Left ventricle myocardium inferior (tissue), 1 donor: ENCODE measurements around the gene INPP4A. TPM values are rescaled to one million over a fixed set of nuclear protein-coding genes. Genes with fewer than 3 reads are reported as not detected.

ENCODE experiments used
- DNase-seq: peaks from one replicate; pipeline ENCODE4 v3.0.0-alpha.2; 2020
- H3K27ac ChIP-seq: fragments of 200-600 bp; replicated peaks from 2 replicates; pipeline ENCODE4 v1.8.0; 2021
- H3K27me3 ChIP-seq: fragments of 200-600 bp; 2 replicates; pipeline ENCODE4 v1.8.0; 2021; ENCODE audit warnings: low read depth
- H3K36me3 ChIP-seq: fragments of 200-600 bp; 2 replicates; pipeline ENCODE4 v1.8.0; 2021
- H3K4me1 ChIP-seq: fragments of 200-600 bp; 2 replicates; pipeline ENCODE4 v1.8.0; 2021
- H3K4me3 ChIP-seq: fragments of 200-600 bp; 2 replicates; pipeline ENCODE4 v1.8.0; 2021; ENCODE audit warnings: mild to moderate bottlenecking, moderate library complexity
- H3K9me3 ChIP-seq: fragments of 200-600 bp; replicated peaks from 2 replicates; pipeline ENCODE4 v1.8.0; 2021
- intact Hi-C: fragments of 100-400 bp; cut with micrococcal nuclease; formaldehyde crosslinking; loops from one replicate; pipeline ENCODE4 v1.11.0; 2022
- total RNA-seq: library from RNA; stranded (reverse); fragmentation: NEBNext Ultra II Directional; extraction: Animal tissue kit (Norgen Biotek cat#: 25700); gene quantifications from one replicate; pipeline ENCODE4 v1.2.1, GENCODE V29; 2021
- TF ChIP-seq, protein P1 (sequence below): fragments of 200-600 bp; IDR thresholded peaks from 2 replicates; pipeline ENCODE4 v1.8.0; 2021; ENCODE audit warnings: antibody characterized with exemption, mild to moderate bottlenecking, borderline replicate concordance
- donor health status: DM: no; HTN: yes; CAD: no; lungs with severe emphysema.

INPP4A gene
- total RNA-seq, 1 donor from 2014 or later, result 20.8 TPM

DNA sequence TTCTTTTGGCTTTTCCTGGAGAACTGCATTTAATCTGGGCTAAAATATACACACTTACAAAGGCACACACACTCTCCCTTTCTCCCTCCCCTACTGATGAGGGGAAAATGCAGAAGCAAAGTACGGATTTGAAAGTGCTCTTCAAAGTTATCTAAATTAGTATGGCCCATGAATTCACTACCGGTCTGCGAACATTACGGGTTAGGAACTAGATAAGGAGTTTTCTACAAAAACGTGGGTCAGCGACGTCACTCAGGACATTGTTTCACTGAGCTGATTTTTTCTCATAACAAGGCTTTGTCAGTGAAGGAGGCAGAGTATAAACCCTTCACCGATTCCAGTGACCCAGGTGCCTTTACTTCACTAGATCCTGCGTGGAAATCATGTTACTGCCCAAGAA is 116.4 kb downstream of the INPP4A start:
- no peaks in the 10 kb centered on the region for H3K27me3 ChIP-seq
- DNase-seq, result no peak
- no peaks in the 10 kb centered on the region for H3K9me3 ChIP-seq
- H3K27ac ChIP-seq, result peak overlapping the region; percentile 79
- no peak overlapping the region for H3K4me3 ChIP-seq
- H3K36me3 ChIP-seq, result peaks cover 40% of the 10 kb centered on the region
- TF ChIP-seq, protein P1, sequence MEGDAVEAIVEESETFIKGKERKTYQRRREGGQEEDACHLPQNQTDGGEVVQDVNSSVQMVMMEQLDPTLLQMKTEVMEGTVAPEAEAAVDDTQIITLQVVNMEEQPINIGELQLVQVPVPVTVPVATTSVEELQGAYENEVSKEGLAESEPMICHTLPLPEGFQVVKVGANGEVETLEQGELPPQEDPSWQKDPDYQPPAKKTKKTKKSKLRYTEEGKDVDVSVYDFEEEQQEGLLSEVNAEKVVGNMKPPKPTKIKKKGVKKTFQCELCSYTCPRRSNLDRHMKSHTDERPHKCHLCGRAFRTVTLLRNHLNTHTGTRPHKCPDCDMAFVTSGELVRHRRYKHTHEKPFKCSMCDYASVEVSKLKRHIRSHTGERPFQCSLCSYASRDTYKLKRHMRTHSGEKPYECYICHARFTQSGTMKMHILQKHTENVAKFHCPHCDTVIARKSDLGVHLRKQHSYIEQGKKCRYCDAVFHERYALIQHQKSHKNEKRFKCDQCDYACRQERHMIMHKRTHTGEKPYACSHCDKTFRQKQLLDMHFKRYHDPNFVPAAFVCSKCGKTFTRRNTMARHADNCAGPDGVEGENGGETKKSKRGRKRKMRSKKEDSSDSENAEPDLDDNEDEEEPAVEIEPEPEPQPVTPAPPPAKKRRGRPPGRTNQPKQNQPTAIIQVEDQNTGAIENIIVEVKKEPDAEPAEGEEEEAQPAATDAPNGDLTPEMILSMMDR, result no peak
- peaks cover 78% of the 10 kb centered on the region for H3K4me1 ChIP-seq
- intact Hi-C loops, result no loop called here

DNA sequence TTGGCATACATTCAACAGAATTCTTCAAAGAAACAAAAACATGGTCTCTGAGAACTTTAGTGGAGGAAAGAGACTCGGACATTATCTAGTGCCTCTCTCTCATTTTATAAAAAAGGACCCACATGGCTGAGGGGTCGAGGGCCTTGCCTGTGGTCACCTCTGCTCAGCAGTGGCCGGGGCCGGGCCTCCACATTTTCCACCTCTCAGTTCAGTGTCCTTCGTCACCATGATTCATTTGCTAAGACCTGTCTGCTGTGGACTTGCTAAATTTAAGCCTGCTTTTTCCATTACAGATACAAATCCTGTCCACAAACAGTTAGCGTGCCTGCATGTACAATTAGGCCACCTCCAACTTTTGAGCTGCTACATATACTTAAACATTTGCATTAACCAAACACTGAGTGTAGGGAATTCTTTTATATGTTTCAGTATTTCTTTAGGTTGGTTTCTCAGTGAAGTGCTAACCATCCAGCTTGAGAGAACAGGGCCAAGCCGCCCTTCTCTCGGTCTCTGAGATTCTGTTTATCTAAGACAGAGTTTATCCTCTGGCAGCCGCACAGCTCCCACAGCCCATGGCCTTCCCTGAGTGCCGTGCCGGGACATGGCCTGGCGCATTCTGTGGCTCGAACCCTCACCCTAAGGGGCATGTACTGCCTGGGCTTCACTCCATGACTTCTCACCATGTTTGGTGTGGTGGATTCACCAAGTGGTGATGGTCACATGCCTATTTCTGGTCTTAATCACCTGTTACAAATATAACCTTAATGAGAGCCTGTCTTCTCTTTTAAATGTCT is 117.4 kb downstream of the INPP4A start:
- Histone ChIP-seq H3K4me1 (peaks cover 69% of the 10 kb centered on the region), H3K4me3 (no peak overlapping the region), H3K36me3 (peaks cover 41% of the 10 kb centered on the region), H3K27me3 (no peaks in the 10 kb centered on the region), H3K9me3 (no peaks in the 10 kb centered on the region), H3K27ac (peak overlapping the region; percentile 79)
- DNase-seq, result no peak
- intact Hi-C loops, result no loop called here
- TF ChIP-seq, protein P1, result no peak

DNA sequence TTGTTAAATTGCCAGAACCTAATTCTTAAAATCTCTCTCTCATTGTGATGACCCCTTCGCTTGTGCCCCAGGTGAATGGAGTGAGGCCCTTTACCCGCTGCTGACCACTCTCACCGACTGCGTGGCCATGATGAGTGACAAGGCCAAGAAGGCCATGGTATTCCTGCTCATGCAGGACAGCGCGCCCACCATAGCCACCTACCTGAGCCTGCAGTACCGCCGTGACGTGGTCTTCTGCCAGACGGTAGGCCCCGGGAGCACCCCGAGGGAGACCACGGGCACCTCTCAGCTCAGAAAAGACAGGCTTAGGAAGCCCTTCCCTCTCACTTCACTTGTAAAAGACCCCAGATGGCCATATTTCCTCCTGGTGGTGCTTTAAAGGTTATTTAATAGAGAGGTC is 118.7 kb downstream of the INPP4A start:
- Histone ChIP-seq H3K27me3 (no peaks in the 10 kb centered on the region), H3K9me3 (no peaks in the 10 kb centered on the region), H3K27ac (peak overlapping the region; percentile 79), H3K4me1 (peaks cover 69% of the 10 kb centered on the region), H3K36me3 (peaks cover 52% of the 10 kb centered on the region), H3K4me3 (no peak overlapping the region)
- TF ChIP-seq, protein P1, result no peak
- DNase-seq, result no peak
- intact Hi-C loops, result no loop called here

DNA sequence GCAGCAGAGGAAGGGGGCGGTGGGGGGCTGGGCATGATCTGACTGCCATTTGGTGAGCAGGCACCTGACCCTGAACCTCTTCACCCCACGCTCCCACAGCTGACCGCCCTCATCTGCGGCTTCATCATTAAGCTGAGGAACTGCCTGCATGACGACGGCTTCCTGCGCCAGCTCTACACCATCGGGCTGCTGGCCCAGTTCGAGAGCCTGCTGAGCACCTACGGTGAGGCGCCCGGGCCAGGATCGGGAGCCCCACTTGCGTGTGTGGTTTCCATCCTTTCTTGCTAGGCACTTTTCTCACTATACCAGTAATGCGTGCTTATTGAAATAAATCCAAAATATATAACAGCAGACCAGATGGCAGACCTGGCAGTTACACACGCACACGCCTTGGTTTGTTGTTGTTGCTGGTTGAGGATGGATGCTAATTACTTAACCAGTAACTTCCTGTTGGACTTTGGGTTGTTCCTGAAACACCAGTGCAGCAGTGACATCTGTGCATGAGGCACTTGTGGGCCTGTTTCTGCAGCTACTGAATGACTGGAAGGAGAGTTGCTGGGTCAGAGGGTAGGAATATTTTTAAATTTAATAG is 120.0 kb downstream of the INPP4A start:
- intact Hi-C loops, result no loop called here
- TF ChIP-seq, protein P1, result no peak
- peak overlapping the region; percentile 79 for H3K27ac ChIP-seq

DNA sequence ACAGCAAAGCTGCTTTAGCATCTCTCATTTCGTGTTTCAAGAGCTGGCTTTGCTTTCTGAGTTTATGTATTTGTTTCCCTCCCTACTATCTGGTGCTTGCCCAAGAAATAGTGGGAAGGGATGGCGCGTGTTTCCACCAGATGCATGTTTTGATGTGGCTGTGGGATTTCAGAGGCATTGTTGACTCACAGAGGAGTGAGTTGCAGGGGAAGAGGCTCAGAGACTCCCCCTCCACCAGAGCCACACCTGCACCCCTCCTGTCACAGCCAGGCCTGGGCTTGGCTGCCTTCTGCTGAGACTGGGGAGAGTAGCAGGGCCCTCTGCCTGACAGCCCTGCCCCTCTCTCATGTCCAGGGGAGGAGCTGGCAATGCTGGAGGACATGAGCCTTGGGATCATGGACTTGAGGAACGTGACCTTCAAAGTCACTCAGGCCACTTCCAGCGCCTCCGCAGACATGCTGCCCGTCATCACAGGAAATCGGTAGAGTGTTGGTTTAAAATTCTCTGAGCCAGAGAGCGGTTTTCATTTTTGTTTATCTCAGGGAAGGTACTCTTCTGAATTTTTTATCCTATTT is 120.7 kb downstream of the INPP4A start:
- intact Hi-C loops, result no loop called here
- peaks cover 58% of the 10 kb centered on the region for H3K4me1 ChIP-seq
- peak overlapping the region; percentile 79 for H3K27ac ChIP-seq
- H3K27me3 ChIP-seq, result no peaks in the 10 kb centered on the region
- H3K4me3 ChIP-seq, result no peak overlapping the region
- DNase-seq, result no peak
- peaks cover 58% of the 10 kb centered on the region for H3K36me3 ChIP-seq
- no peaks in the 10 kb centered on the region for H3K9me3 ChIP-seq
- TF ChIP-seq, protein P1, result no peak

More for the DNA sequence above, 120.0 kb downstream of the INPP4A start:
- Histone ChIP-seq H3K4me3 (no peak overlapping the region), H3K27me3 (no peaks in the 10 kb centered on the region), H3K9me3 (no peaks in the 10 kb centered on the region), H3K4me1 (peaks cover 65% of the 10 kb centered on the region), H3K36me3 (peaks cover 52% of the 10 kb centered on the region)
- DNase-seq, result no peak
